ENCODE measurements around the gene APP.

GRCh38 chr21:26127073-26127814 is 43.3 kb downstream of the APP start:
- TF ChIP-seq, protein P1, sequence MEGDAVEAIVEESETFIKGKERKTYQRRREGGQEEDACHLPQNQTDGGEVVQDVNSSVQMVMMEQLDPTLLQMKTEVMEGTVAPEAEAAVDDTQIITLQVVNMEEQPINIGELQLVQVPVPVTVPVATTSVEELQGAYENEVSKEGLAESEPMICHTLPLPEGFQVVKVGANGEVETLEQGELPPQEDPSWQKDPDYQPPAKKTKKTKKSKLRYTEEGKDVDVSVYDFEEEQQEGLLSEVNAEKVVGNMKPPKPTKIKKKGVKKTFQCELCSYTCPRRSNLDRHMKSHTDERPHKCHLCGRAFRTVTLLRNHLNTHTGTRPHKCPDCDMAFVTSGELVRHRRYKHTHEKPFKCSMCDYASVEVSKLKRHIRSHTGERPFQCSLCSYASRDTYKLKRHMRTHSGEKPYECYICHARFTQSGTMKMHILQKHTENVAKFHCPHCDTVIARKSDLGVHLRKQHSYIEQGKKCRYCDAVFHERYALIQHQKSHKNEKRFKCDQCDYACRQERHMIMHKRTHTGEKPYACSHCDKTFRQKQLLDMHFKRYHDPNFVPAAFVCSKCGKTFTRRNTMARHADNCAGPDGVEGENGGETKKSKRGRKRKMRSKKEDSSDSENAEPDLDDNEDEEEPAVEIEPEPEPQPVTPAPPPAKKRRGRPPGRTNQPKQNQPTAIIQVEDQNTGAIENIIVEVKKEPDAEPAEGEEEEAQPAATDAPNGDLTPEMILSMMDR (IDR thresholded peaks at IDR 0.05) = no peak
- TF ChIP-seq ZFX (IDR thresholded peaks at IDR 0.05; ENCODE audit: borderline replicate concordance) = no peak

All from 22Rv1 (cell line).